ENCODE data around the gene C19orf44.
A peak's percentile ranks its signal among the peaks of the same experiment; 100 is the strongest.
"Not testable (repeated sequence)": the region's sequence is repeated elsewhere in the genome, so short reads cannot be mapped to it uniquely, and the experiment has no call there.

C19orf44 gene

DNA sequence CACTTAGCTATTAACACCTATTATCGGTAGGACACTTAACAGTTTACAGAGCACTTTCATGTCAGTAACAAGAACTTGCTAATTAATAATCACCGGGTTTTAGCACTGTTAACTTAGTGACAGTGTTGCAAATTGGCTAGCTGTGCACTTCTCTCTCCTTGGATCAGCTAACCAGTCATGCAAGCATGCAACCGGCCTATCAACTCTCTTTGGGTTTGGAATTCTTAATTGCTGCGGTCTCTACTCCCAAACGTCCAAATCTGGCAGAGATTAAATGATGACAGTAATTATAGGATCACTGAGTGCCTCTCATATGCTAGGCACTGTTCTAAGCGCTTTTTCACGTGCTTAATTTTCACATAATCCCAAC lies 25.7 kb upstream of the C19orf44 start:
- no peak for DNase-seq

- peak; percentile 26 for DNase-seq
These were observed 25.0 kb upstream of the C19orf44 start for GRCh38 chr19:16470911-16471811.

DNA sequence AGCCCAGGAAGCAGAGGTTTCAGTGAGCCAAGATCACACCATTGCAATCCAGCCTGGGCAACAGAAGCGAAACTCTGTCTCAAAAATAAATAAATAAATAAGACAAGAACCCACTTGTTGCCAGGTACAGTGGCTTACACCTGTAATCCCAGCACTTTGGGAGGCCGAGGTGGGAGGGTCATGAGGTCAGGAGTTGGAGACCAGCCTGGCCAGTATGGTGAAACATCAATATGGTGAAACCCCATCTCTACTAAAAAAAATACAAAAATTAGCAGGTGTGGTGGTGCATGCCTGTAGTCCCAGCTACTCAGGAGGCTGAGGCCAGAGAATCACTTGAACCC lies 23.7 kb upstream of the C19orf44 start:
- DNase-seq = not testable (repeated sequence)

- DNase-seq = no peak
These were observed 23.2 kb upstream of the C19orf44 start for GRCh38 chr19:16472992-16473391.

DNA sequence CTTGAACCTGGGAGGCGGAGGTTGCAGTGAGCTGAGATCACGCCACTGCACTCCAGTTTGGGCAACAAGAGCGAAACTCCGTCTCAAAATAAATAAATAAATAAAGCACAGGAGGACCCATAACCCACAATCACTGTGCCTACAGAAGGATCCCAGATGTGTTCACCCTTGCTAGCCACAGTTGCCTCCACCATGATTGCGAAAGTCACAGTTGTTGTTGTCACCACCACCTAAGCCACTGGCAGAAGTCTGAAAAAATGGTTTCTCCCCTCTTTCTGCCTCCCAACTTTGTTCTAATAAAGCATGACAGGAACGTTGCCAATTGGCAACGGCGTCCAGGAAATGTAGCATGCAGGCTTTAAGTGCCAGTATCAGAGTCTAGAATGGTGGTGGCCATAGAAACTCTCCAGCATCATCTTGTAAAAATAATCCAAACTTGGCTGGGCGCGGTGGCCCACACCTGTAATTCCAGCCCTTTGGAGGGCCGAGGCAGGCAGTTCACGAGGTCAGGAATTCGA lies 22.3 kb upstream of the C19orf44 start:
- DNase-seq = no peak

DNA sequence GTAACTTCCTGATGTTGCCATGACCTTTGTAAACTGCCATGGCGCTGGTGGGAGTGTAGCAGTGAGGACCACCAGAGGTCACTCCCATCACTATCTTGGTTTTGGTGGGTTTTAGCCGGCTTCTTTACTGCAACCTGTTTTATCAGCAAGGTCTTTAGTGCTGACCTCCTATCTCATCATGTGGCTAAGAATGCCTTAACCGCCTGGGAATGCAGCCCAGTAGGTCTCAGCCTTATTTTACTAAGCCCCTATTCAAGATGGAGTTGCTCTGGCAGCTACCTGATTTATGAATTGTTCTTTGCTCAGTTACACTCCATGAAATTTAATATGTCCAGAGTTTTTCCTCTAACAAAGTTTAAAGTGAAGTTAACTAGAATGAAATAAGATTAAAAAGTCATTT lies 19.8 kb upstream of the C19orf44 start:
- DNase-seq = no peak

GRCh38 chr19:16477311-16477710 lies 18.9 kb upstream of the C19orf44 start:
- DNase-seq = no peak

GRCh38 chr19:16482745-16483144 lies 13.4 kb upstream of the C19orf44 start:
- no peak for DNase-seq

DNA sequence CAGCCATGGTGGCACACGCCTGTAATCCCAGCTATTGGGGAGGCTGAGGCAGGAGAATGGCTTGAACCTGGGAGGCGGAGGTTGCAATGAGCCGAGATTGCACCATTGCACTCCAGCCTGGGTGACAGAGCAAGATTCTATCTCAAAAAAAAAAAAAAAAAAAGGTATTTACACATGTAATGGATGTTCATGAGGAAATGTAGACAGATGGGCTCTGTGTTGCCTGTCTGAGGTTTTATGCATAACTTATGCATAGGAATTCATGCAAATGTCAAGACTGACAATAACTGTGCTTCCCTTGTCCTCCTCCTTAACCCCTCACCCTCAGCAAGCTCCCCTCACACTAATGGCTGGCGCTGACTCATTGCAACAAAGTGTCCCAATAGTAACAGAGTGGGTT lies 9.7 kb upstream of the C19orf44 start:
- DNase-seq = not testable (repeated sequence)

DNA sequence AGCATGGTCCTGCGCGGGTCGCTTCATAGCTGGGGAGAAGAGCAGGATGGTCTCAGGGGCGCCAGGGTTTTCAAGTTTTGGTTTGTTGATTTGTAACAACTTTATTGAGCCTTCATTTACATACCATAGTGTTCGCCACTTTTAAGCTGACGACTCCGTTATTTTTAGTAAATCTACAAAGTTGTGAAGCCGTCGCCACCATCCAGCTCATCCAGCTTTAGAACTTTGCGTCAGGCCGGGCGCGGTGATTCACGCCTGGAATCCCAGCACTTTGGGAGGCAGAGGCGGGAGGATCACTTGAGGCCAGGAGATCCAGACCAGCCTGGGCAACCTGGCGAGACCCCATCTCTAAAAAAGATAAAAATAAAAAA lies 404 bp downstream of the C19orf44 start:
- no peak for DNase-seq

DNA sequence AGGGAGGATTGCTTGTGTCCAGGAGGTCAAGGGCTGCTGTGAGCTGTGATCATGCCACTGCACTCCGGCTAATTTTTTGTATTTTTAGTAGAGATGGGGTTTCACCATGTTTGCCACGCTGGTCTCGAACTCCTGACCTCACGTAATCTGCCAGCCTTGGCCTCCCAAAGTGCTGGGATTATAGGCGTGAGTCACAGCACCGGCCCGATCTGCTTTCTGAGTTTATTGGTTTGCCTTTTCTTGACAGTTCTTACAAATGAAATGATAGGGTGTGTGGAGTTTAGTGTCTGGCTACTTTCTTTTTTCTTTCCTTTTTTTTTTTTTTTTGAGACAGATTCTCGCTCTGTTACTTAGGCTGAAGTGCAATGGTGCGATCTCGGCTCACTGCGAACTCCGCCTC lies 848 bp downstream of the C19orf44 start:
- DNase-seq = no peak

DNA sequence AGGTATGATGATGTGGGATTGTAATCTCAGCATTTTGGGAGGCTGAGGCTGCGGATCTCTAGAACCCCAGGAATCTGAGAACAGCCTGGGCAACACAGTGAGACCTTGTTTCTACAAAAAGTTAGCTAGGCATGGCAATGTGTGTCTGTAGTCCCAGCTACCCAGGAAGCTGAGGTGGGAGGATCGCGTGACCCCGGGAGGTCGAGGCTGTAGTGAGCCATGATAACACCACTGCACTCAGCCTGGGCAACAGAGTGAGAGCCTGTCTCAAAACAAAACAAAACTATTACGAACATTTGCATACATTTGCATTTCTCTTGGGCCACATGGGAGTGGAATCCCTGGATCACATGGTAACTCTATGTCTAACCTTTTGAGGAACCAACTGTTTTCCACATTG lies 1.6 kb downstream of the C19orf44 start:
- no peak for DNase-seq

DNA sequence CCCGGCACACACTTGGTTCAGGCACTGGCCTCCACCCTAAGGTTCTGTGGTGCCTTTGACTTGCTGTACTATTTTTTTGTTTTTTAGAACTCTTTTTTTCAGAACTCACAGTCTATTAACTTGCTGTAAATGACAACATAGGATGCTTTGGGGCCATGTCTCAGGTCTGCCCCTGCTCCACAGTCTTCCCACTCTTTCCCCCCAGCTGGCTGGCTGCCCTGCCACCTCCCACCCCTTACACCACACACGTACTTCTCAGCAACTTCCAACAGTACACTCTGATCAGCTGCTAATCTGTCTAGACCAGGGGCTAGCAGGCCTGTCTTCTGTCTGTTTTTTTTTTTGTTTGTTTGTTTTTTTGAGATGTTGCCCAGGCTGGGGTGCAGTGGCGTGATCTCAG lies 8.1 kb downstream of the C19orf44 start:
- DNase-seq = no peak

- DNase-seq = not testable (repeated sequence)
These were observed 10.0 kb downstream of the C19orf44 start for GRCh38 chr19:16506161-16506560.

DNA sequence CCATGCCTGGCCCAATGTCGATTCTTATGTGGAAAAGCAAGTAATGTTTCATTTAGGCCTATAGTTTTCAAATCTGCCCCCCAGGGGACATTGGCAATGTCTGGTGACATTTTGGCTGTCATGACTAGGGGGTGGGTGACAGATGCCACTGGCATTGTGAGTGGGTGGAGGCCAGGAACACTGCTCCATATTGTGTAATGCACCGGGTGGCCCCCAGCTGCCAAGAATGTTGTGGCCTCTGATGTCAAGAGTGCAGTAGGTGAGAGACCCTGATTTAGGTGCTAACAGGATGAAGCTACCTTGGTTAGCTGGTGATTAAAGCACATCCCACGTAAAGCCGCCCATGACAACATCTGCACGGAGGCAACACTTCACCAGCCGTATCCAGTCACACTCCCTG lies 10.8 kb downstream of the C19orf44 start:
- no peak for DNase-seq

DNA sequence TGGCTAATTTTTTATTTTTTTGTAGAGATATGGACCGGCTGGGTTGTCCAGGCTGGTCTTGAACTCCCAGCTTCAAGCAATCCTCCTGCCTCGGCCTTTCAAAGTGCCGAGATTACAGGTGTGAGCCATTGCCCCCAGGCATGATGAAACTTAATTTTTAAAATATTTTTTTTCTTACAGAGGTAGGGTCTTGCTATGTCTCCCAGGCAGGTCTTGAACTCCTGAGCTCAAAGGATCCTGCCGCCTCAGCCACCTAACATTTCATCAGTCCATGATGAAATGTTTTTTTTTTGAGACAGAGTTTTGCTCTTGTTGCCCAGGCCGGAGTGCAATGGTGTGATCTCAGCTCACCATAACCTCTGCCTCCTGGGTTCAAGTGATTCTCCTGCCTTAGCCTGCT lies 12.4 kb downstream of the C19orf44 start:
- DNase-seq = no peak

- no peak for DNase-seq
These were observed 13.2 kb downstream of the C19orf44 start for GRCh38 chr19:16509141-16510061.

DNA sequence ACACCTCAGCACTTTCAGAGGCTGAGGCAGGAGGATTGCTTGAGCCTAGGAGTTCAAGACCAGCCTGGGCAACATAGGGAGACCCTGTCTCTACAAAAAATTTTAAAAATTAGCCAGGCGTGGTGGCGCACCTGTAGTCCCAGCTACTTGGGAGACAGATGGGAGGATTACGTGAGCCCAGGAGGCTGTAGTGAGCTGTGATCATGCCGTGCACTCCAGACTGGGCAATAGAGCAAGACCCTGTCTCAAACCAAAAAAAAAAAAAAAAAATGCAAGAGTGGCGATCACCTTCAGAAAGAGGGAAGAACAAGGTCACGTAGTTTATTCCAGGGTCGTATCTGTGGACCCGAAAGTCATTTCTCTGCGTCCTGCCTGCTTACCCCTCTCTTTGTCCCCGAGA lies 16.4 kb downstream of the C19orf44 start:
- not testable (repeated sequence) for DNase-seq

DNA sequence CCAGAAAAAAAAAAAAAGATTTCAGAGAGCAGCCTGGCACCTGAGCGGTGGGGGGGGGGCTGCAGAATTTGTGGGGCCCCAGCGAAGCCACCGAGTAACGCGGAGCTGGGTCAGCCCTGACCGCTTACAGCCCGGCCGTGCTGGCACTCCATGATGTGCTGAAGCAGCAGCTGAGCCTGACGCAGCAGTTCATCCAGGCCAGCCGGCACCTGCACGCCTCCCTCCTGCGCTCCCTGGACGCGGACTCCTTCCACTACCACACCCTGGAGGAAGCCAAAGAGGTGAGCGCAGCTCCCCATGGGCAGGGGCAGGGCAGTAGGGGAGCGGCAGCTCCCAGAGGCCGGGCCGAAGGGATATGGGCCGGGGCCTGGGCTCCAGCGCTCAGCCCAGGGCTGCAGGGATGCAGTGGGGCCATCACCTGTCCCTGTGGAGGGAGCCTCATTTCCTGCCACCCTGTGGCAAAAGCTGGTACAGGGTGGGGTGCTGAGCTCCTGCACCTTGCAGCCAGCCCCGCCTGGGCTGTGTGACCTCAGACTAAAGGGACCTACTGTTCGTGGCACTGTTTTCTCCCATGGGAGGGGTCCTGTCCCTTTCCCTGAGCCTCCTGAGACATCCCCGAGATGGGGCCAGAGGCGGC lies 18.3 kb downstream of the C19orf44 start:
- no peak for DNase-seq

GRCh38 chr19:16516381-16516780 lies 20.2 kb downstream of the C19orf44 start:
- no peak for DNase-seq

- DNase-seq = no peak
These were observed 20.9 kb downstream of the C19orf44 start for GRCh38 chr19:16516923-16517610.

DNA sequence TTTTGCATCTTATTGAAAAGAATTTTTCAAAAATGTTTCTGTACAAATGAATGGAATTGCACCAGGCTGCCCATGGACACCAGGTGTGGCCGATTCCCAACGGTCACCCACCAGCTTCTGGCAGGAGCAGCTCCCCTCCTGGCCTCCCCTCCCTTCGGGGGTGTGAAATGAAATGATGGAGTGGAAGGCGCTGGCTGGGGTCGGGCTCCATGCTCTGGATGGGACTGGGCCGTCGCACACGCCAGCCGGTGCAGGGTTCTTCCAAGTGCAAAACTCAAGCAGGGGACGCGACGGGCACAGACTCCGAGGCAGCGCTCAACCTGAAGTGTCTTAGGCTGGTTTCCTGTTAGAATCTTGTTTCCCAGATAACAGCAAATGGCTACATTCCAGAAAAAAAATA lies 21.9 kb downstream of the C19orf44 start:
- DNase-seq = no peak
